Measurements from ENCODE around the gene SLC2A8. TPM values are rescaled to one million over a fixed set of nuclear protein-coding genes. Genes with fewer than 3 reads are reported as not detected.

SLC2A8 gene
- total RNA-seq, 1 experiment from 2014 or later = 37.4 TPM

DNA sequence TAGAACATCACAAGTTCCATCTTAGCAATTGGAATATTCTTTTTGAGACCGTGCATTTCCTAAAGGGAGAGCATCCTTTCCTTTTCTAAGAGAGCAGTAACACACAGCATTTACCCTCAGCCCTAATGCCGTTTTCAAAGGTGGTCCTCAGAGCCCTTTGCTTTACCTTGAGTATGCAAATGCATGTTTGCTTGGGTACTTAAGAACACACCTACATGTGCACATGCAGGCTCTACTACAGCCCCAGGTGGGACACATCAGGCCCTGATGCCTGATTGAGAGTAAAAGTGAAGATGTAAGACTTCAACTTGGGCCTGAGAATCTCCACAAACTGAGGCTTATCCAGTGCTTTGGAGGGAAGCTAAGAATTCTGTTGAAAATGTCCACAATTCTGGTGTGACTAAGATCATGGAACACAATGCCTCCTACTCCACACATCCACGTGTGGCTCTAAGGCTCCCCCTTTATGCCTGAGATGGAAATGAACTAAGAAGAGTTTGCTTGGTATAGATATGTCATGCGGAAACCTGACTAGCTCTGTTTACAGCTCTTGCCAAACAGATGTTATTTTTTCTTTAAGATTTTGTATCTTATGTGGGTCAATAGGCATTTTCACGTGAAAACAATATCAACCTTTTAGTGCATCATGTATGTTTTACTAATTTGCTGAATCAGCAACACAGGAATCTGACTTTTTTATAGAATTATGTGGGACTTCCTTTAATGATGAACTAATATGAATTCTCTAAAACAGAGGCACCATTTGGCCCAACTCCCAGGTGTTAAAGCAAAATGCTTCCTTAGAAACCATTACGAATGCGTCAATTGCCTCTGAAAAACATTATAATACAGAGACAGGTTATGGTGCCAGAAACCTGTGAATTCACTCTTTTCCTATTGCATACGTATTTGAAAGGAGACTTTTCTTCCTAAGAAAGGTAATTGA lies 48.9 kb upstream of the SLC2A8 start (continued):
- TF ChIP-seq, protein P1, sequence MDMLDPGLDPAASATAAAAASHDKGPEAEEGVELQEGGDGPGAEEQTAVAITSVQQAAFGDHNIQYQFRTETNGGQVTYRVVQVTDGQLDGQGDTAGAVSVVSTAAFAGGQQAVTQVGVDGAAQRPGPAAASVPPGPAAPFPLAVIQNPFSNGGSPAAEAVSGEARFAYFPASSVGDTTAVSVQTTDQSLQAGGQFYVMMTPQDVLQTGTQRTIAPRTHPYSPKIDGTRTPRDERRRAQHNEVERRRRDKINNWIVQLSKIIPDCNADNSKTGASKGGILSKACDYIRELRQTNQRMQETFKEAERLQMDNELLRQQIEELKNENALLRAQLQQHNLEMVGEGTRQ (CRISPR knock-in tag; IDR thresholded peaks at IDR 0.05) = no peak
- TF ChIP-seq ZNF121 (CRISPR knock-in tag; IDR thresholded peaks at IDR 0.05) = no peak
- TF ChIP-seq, protein P2, sequence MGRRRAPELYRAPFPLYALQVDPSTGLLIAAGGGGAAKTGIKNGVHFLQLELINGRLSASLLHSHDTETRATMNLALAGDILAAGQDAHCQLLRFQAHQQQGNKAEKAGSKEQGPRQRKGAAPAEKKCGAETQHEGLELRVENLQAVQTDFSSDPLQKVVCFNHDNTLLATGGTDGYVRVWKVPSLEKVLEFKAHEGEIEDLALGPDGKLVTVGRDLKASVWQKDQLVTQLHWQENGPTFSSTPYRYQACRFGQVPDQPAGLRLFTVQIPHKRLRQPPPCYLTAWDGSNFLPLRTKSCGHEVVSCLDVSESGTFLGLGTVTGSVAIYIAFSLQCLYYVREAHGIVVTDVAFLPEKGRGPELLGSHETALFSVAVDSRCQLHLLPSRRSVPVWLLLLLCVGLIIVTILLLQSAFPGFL (CRISPR knock-in tag; IDR thresholded peaks at IDR 0.05; ENCODE audit: borderline replicate concordance) = no peak
- no peak for TF ChIP-seq EMX1 (CRISPR knock-in tag; IDR thresholded peaks at IDR 0.05)
- no peak for TF ChIP-seq CREB1 (CRISPR knock-in tag; IDR thresholded peaks at IDR 0.05)
- TF ChIP-seq, protein P3, sequence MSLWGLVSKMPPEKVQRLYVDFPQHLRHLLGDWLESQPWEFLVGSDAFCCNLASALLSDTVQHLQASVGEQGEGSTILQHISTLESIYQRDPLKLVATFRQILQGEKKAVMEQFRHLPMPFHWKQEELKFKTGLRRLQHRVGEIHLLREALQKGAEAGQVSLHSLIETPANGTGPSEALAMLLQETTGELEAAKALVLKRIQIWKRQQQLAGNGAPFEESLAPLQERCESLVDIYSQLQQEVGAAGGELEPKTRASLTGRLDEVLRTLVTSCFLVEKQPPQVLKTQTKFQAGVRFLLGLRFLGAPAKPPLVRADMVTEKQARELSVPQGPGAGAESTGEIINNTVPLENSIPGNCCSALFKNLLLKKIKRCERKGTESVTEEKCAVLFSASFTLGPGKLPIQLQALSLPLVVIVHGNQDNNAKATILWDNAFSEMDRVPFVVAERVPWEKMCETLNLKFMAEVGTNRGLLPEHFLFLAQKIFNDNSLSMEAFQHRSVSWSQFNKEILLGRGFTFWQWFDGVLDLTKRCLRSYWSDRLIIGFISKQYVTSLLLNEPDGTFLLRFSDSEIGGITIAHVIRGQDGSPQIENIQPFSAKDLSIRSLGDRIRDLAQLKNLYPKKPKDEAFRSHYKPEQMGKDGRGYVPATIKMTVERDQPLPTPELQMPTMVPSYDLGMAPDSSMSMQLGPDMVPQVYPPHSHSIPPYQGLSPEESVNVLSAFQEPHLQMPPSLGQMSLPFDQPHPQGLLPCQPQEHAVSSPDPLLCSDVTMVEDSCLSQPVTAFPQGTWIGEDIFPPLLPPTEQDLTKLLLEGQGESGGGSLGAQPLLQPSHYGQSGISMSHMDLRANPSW (CRISPR knock-in tag; conservative IDR thresholded peaks at IDR 0.05; ENCODE audit: low read depth) = no peak
- TF ChIP-seq OVOL2 (CRISPR knock-in tag; IDR thresholded peaks at IDR 0.05; ENCODE audit: borderline replicate concordance) = no peak

DNA sequence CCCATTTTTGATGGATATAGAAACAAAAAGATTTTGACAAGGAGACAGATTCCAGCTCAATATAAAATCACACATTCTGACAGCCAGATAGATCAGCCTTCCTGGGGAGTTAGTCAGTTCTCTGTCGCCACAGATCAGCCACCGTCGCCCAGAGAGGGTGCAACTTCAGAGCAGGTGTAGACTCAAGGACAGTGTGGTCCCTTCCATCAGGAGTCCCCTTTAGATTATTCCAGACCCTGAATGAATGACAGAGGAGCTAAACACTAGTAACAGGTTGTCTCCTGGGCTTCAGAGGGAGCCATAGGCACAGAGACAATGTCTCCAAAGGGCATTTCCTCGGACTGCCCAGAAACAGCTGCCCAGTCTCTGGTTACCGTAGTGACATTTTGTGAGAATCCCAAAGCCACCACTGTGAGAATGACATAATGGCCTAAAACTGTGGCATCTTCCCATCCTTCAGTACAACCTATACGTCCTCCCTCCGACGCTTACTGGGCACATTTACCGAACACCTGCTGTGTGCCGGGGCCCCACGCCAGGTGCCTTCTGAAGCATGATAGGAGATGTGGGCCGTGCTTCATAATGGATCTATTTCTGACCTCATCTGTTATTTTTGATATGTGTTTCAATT lies 47.4 kb upstream of the SLC2A8 start:
- TF ChIP-seq ELF4 (CRISPR knock-in tag; IDR thresholded peaks at IDR 0.05; ENCODE audit: low read depth) = no peak
- TF ChIP-seq NFATC4 (CRISPR knock-in tag; IDR thresholded peaks at IDR 0.05) = no peak
- no peak for TF ChIP-seq GABPB1 (CRISPR knock-in tag; IDR thresholded peaks at IDR 0.05)
- DNase-seq (ENCODE audit: low spot score) (no peak), ATAC-seq (no peak)
- Mint-ChIP-seq H3K27me3 (ENCODE audit: low read depth) (no peaks in the 10 kb centered on the region), H3K4me1 (peaks cover 34% of the 10 kb centered on the region), H3K27ac (no peak overlapping the region), H3K36me3 (peaks cover 6% of the 10 kb centered on the region; the same call in 1 of the 2 replicates), H3K4me3 (no peak overlapping the region), H3K9me3 (no peaks in the 10 kb centered on the region)
- ChIA-PET CTCF (interaction anchor here (0.5 to 1.9 kb wide), 3 partner anchors 20 to 135 kb away, joined by 3 to 8 read pairs (median 4); no protein-coding TSS in a partner anchor), POLR2A (no interaction called here)

DNA sequence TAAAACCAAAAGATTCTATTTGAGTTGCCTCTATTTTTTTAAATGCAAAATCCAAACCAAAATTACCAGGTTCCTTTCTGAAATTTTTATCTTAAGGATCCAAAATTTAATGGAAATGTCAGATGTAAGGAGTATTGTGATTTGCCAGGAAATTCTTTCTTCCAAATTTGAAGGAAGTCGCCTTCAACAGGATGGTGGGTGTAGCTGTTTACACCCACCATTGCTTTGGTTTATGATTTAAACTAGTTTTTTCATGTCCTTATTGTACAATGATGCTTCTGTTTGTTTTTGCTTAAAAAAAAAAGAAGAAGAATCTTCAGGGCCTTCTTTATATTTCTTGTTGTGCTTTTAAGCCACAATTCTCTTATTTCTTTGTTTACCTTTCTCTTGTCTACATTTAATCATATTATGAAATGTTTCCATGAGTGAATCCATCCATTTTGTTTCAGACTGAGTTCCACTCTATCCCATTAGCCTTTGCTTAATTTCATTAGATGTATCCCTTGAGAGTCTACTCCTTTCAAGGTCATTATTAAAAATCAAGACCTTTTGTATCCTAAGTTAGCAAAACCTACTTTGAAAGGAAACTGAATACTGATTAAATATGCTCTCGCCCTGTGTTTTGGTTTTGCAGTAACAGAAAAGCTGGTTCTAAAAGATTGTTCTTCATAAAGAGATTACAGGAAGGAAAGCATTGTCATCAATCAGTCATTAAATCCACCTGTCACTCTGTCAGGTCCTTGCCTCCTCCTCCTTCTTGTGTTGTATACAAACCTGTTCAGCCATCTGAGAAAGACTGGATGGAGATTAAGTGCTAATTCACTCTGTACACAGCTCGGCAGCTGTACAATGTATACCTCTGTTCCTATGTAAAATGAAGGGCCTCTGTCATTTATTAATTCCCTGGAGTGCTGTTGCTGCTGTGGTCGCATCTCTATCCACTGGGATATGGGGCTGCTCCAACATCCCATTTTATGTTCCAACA lies 45.5 kb upstream of the SLC2A8 start:
- POLR2A ChIA-PET = no interaction called here
- H3K27me3 Mint-ChIP-seq (ENCODE audit: low read depth) = no peaks in the 10 kb centered on the region
- DNase-seq (ENCODE audit: low spot score) = no peak
- ATAC-seq = no peak
- no peaks in the 10 kb centered on the region for H3K9me3 Mint-ChIP-seq
- TF ChIP-seq, protein P4, sequence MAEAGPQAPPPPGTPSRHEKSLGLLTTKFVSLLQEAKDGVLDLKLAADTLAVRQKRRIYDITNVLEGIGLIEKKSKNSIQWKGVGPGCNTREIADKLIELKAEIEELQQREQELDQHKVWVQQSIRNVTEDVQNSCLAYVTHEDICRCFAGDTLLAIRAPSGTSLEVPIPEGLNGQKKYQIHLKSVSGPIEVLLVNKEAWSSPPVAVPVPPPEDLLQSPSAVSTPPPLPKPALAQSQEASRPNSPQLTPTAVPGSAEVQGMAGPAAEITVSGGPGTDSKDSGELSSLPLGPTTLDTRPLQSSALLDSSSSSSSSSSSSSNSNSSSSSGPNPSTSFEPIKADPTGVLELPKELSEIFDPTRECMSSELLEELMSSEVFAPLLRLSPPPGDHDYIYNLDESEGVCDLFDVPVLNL (CRISPR knock-in tag; IDR thresholded peaks at IDR 0.05; ENCODE audit: borderline replicate concordance, low read depth) = no peak
- H3K27ac Mint-ChIP-seq = no peak overlapping the region
- peaks cover 44% of the 10 kb centered on the region for H3K4me1 Mint-ChIP-seq
- CTCF ChIA-PET = interaction anchor here (0.8 to 1.1 kb wide), 3 partner anchors 40 to 73 kb away, joined by 3 to 5 read pairs (median 3); partner anchors contain the start of gene ZNF79
- peaks cover 6% of the 10 kb centered on the region for H3K36me3 Mint-ChIP-seq
- no peak overlapping the region for H3K4me3 Mint-ChIP-seq

Data from WTC11 (cell line).